GM18499 (cell line): Measurements from ENCODE around the gene CDC42EP3.

Source experiments
- ATAC-seq: cut with Tn5 transposase; IDR thresholded peaks from one replicate; pipeline ENCODE4 v1.9.1; 2021; ENCODE audit warnings: moderate number of reproducible peaks; ENCODE audit not compliant: insufficient read depth, unreplicated experiment

Gene CDC42EP3

GRCh38 chr2:37622450-37623100 is 48.9 kb downstream of the CDC42EP3 start:
- ATAC-seq: no peak

- ATAC-seq: no peak
Measured at GRCh38 chr2:37621199-37621598, 50.2 kb downstream of the CDC42EP3 start.

GRCh38 chr2:37619959-37620300 is 51.5 kb downstream of the CDC42EP3 start:
- ATAC-seq: no peak

GRCh38 chr2:37619230-37619958 is 52.0 kb downstream of the CDC42EP3 start:
- no peak for ATAC-seq

GRCh38 chr2:37618326-37618725 is 53.1 kb downstream of the CDC42EP3 start:
- no peak for ATAC-seq

- ATAC-seq: no peak
Measured at GRCh38 chr2:37617119-37617892, 54.1 kb downstream of the CDC42EP3 start.

GRCh38 chr2:37616677-37617005 is 54.8 kb downstream of the CDC42EP3 start:
- ATAC-seq: no peak

- ATAC-seq: no peak
Measured at GRCh38 chr2:37615804-37616676, 55.4 kb downstream of the CDC42EP3 start.

- no peak for ATAC-seq
Measured at GRCh38 chr2:37614061-37614738, 57.2 kb downstream of the CDC42EP3 start.

GRCh38 chr2:37612382-37612781 is 59.1 kb downstream of the CDC42EP3 start:
- ATAC-seq: no peak

- no peak for ATAC-seq
Measured at GRCh38 chr2:37610638-37611289, 60.7 kb downstream of the CDC42EP3 start.

GRCh38 chr2:37609782-37610181 is 61.7 kb downstream of the CDC42EP3 start:
- no peak for ATAC-seq

GRCh38 chr2:37604716-37605115 is 66.7 kb downstream of the CDC42EP3 start:
- no peak for ATAC-seq

- no peak for ATAC-seq
Measured at GRCh38 chr2:37602702-37603101, 68.7 kb downstream of the CDC42EP3 start.

GRCh38 chr2:37602040-37602439 is 69.4 kb downstream of the CDC42EP3 start:
- no peak for ATAC-seq

- no peak for ATAC-seq
Measured at GRCh38 chr2:37601569-37601968, 69.9 kb downstream of the CDC42EP3 start.

- no peak for ATAC-seq
Measured at GRCh38 chr2:37600735-37601134, 70.7 kb downstream of the CDC42EP3 start.

GRCh38 chr2:37599688-37600525 is 71.5 kb downstream of the CDC42EP3 start:
- no peak for ATAC-seq

- ATAC-seq: no peak
Measured at GRCh38 chr2:37593694-37594093, 77.7 kb downstream of the CDC42EP3 start.
